WTC11 (cell line): ENCODE measurements around the gene SMTN. TPM values are rescaled to one million over a fixed set of nuclear protein-coding genes. Genes with fewer than 3 reads are reported as not detected.
A peak's percentile ranks its signal among the peaks of the same experiment; 100 is the strongest.

Experiments
- ATAC-seq: fragments of 200-7000 bp; cut with Tn5 transposase; 2 replicates; pipeline ENCODE4 v1.10.0; 2021; ENCODE audit warnings: mild to moderate bottlenecking, moderate library complexity
- CTCF ChIA-PET: fragments of 300-600 bp; sonication (Branson Sonifier 250); formaldehyde crosslinking; loops from one replicate; lab custom pipeline; 2021; ENCODE audit warnings: antibody characterized with exemption; lab: Charles Lee
- POLR2A ChIA-PET: fragments of 350-600 bp; sonication (Branson Sonifier 250); formaldehyde crosslinking; loops from one replicate; lab custom pipeline; 2021; ENCODE audit warnings: antibody characterized with exemption; lab: Charles Lee
- DNase-seq: peaks from one replicate; pipeline ENCODE4 v3.0.0; 2021; ENCODE audit warnings: low spot score
- H3K27ac Mint-ChIP-seq: 2 replicates; pipeline ENCODE4 v1.8.0; 2021; ENCODE audit warnings: mixed read lengths
- H3K27me3 Mint-ChIP-seq: 2 replicates; pipeline ENCODE4 v1.8.0; 2021; ENCODE audit warnings: low read depth, mild to moderate bottlenecking, moderate library complexity, mixed read lengths
- H3K36me3 Mint-ChIP-seq: 2 replicates; pipeline ENCODE4 v1.8.0; 2021; ENCODE audit warnings: mixed read lengths
- H3K4me1 Mint-ChIP-seq: 2 replicates; pipeline ENCODE4 v1.8.0; 2022; ENCODE audit warnings: mixed read lengths
- H3K4me3 Mint-ChIP-seq: 2 replicates; pipeline ENCODE4 v1.8.0; 2021; ENCODE audit warnings: mild to moderate bottlenecking, moderate library complexity, mixed read lengths
- H3K9me3 Mint-ChIP-seq: 2 replicates; pipeline ENCODE4 v1.8.0; 2021; ENCODE audit warnings: mixed read lengths
- CREM ChIP-seq: sonication (generic); formaldehyde crosslinking; IDR thresholded peaks from 2 replicates; pipeline ENCODE4 v1.8.1; 2022; ENCODE audit warnings: mild to moderate bottlenecking, missing genetic modification reagents, moderate library complexity
- ESRRA ChIP-seq: sonication (generic); formaldehyde crosslinking; IDR thresholded peaks from 2 replicates; pipeline ENCODE4 v1.8.1; 2022; ENCODE audit warnings: mild to moderate bottlenecking, missing genetic modification reagents, borderline replicate concordance
- ETV6 ChIP-seq: sonication (generic); formaldehyde crosslinking; IDR thresholded peaks from 2 replicates; pipeline ENCODE4 v1.8.1; 2022; ENCODE audit warnings: mild to moderate bottlenecking, missing genetic modification reagents
- FOXK1 ChIP-seq: sonication (generic); formaldehyde crosslinking; IDR thresholded peaks from 2 replicates; pipeline ENCODE4 v1.8.0; 2022; ENCODE audit warnings: mild to moderate bottlenecking, moderate library complexity, missing genetic modification reagents
- GABPB1 ChIP-seq: sonication (generic); formaldehyde crosslinking; IDR thresholded peaks from 2 replicates; pipeline ENCODE4 v1.8.1; 2023; ENCODE audit warnings: mild to moderate bottlenecking, missing genetic modification reagents
- MYBL2 ChIP-seq: sonication (generic); formaldehyde crosslinking; IDR thresholded peaks from 2 replicates; pipeline ENCODE4 v1.8.1; 2023; ENCODE audit warnings: mild to moderate bottlenecking, moderate library complexity, missing genetic modification reagents
- NFATC4 ChIP-seq: fragments of 250-450 bp; sonication (Bioruptor Pico); IDR thresholded peaks from 2 replicates; pipeline ENCODE4 v1.9.0; 2021; ENCODE audit warnings: mild to moderate bottlenecking
- NFE2L1 ChIP-seq: sonication (generic); formaldehyde crosslinking; IDR thresholded peaks from 2 replicates; pipeline ENCODE4 v1.8.1; 2023; ENCODE audit warnings: missing genetic modification reagents
- NR1H2 ChIP-seq: sonication (generic); formaldehyde crosslinking; IDR thresholded peaks from 2 replicates; pipeline ENCODE4 v1.9.0; 2021; ENCODE audit warnings: mild to moderate bottlenecking, moderate library complexity, missing genetic modification reagents
- NR2C2 ChIP-seq: sonication (generic); formaldehyde crosslinking; IDR thresholded peaks from 2 replicates; pipeline ENCODE4 v1.8.0; 2022; ENCODE audit warnings: mild to moderate bottlenecking, missing genetic modification reagents
- SP1 ChIP-seq: sonication (generic); formaldehyde crosslinking; conservative IDR thresholded peaks from 2 replicates; pipeline ENCODE4 v1.8.1; 2022; ENCODE audit warnings: missing genetic modification reagents
- TP53 ChIP-seq: sonication (generic); formaldehyde crosslinking; IDR thresholded peaks from 2 replicates; pipeline ENCODE4 v1.8.1; 2023; ENCODE audit warnings: mild to moderate bottlenecking, missing genetic modification reagents
- ZNF121 ChIP-seq: sonication (generic); formaldehyde crosslinking; IDR thresholded peaks from 2 replicates; pipeline ENCODE4 v1.8.0; 2023; ENCODE audit warnings: missing genetic modification reagents
- ZNF423 ChIP-seq: fragments of 250-450 bp; sonication (Bioruptor Pico); IDR thresholded peaks from 2 replicates; pipeline ENCODE4 v2.1.2; 2022; ENCODE audit warnings: mild to moderate bottlenecking, moderate library complexity
- total RNA-seq: library from RNA; stranded (reverse); gene quantifications from 3 replicates; pipeline ENCODE4 v1.2.3, GENCODE V29; 2021
- TF ChIP-seq, protein P1 (sequence below): fragments of 250-450 bp; sonication (Bioruptor Pico); conservative IDR thresholded peaks from 2 replicates; pipeline ENCODE4 v1.9.0; 2021; ENCODE audit warnings: mild to moderate bottlenecking
- TF ChIP-seq, protein P2 (sequence below): fragments of 200-600 bp; IDR thresholded peaks from 2 replicates; pipeline ENCODE4 v1.8.0; 2022; ENCODE audit warnings: antibody characterized with exemption
- TF ChIP-seq, protein P3 (sequence below): sonication (generic); formaldehyde crosslinking; IDR thresholded peaks from 2 replicates; pipeline ENCODE4 v1.8.0; 2023; ENCODE audit warnings: missing genetic modification reagents
- TF ChIP-seq, protein P4 (sequence below): sonication (generic); formaldehyde crosslinking; IDR thresholded peaks from 2 replicates; pipeline ENCODE4 v1.8.0; 2022; ENCODE audit warnings: mild to moderate bottlenecking, missing genetic modification reagents
- TF ChIP-seq, protein P5 (sequence below): fragments of 250-450 bp; sonication (Bioruptor Pico); IDR thresholded peaks from 2 replicates; pipeline ENCODE4 v1.9.0; 2021; ENCODE audit warnings: mild to moderate bottlenecking
- TF ChIP-seq, protein P6 (sequence below): sonication (generic); formaldehyde crosslinking; IDR thresholded peaks from 2 replicates; pipeline ENCODE4 v1.8.1; 2023; ENCODE audit warnings: mild to moderate bottlenecking, moderate library complexity, missing genetic modification reagents
- TF ChIP-seq, protein P7 (sequence below): sonication (generic); formaldehyde crosslinking; IDR thresholded peaks from 2 replicates; pipeline ENCODE4 v1.8.1; 2022; ENCODE audit warnings: mild to moderate bottlenecking, moderate library complexity, missing genetic modification reagents
- TF ChIP-seq, protein P8 (sequence below): fragments of 250-450 bp; sonication (Bioruptor Pico); IDR thresholded peaks from 2 replicates; pipeline ENCODE4 v2.1.2; 2022; ENCODE audit warnings: mild to moderate bottlenecking, moderate library complexity
- TF ChIP-seq, protein P9 (sequence below): sonication (generic); formaldehyde crosslinking; IDR thresholded peaks from 2 replicates; pipeline ENCODE4 v1.8.0; 2023; ENCODE audit warnings: missing genetic modification reagents, mild to moderate bottlenecking, borderline replicate concordance

SMTN gene
- total RNA-seq, 1 experiment from 2014 or later, result 34.5 TPM

DNA sequence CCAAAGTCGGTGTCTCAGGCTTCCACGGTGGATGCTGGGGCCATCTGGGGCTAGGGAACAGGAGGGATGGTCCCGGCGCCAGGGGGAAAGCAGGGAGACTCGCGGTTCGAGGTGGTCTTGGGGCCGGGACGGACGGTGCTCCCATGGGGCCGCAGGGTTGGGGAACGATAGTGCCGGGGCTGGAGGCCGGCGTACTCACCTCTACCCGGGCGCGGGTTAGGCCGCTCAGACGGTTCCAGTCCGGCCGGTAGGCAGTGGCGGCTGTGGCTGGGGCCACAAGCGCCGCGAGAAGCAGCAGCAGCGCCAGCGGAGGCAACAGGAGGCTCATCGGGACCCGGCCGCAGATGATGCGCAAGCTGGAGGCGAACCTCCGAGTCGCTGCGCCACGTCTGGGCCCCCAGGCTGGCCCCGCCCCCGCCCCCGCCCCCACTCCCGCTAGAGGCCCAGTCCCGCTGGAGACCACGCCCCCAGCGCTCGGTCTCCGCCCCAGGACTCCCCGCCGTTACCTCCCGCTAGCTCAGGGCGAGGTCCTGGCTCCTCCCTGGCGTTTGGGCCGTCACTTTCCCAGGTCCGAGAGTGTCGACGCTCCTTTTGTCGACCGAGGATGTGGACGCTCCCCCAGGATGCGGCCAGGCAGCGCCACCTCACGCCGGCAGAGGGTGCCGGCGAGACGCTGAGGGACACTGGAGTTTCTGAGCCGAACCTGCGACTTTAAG is 26.2 kb downstream of the SMTN start, which contains the start of gene SELENOM:
Gene SELENOM (minus strand): TSS at position 391 of the 716 bp plus-strand sequence. CDS start 63 bp downstream, at position 328.
- Mint-ChIP-seq H3K36me3 (no peaks in the 10 kb centered on the region), H3K9me3 (0 out of 2 replicates have a peak, but pooled peaks cover under 1% of the 10 kb centered on the region), H3K27me3 (peaks cover 49% of the 10 kb centered on the region), H3K27ac (peak within 1 kb of the TSS; percentile 19; the same call in 1 of the 2 replicates), H3K4me3 (peak within 1 kb of the TSS; percentile 74), H3K4me1 (peaks cover 18% of the 10 kb centered on the region)
- CTCF ChIA-PET, result interaction anchor here (0.6 to 9.1 kb wide), 32 partner anchors 8 to 344 kb away, joined by 3 to 363 read pairs (median 6); partner anchors contain the start of genes INPP5J, LIMK2, MORC2 and PIK3IP1
- POLR2A ChIA-PET, result interaction anchor here (1.0 to 1.6 kb wide), 5 partner anchors 9 to 33 kb away, joined by 4 to 9 read pairs (median 5); partner anchors contain the start of genes PLA2G3 and SMTN
- DNase-seq, result peak; percentile 95
- peak; percentile 85 for ATAC-seq
- no peak for TF ChIP-seq ZNF121 (CRISPR knock-in tag)
- TF ChIP-seq NFE2L1 (CRISPR knock-in tag), result no peak
- TF ChIP-seq NFATC4 (CRISPR knock-in tag), result no peak
- 0 out of 2 replicates have a peak, but pooled peaks have one; percentile 37 for TF ChIP-seq FOXK1
- no peak for TF ChIP-seq CREM (CRISPR knock-in tag)
- no peak for TF ChIP-seq MYBL2 (CRISPR knock-in tag)
- no peak for TF ChIP-seq NR1H2 (CRISPR knock-in tag)
- TF ChIP-seq, protein P1, sequence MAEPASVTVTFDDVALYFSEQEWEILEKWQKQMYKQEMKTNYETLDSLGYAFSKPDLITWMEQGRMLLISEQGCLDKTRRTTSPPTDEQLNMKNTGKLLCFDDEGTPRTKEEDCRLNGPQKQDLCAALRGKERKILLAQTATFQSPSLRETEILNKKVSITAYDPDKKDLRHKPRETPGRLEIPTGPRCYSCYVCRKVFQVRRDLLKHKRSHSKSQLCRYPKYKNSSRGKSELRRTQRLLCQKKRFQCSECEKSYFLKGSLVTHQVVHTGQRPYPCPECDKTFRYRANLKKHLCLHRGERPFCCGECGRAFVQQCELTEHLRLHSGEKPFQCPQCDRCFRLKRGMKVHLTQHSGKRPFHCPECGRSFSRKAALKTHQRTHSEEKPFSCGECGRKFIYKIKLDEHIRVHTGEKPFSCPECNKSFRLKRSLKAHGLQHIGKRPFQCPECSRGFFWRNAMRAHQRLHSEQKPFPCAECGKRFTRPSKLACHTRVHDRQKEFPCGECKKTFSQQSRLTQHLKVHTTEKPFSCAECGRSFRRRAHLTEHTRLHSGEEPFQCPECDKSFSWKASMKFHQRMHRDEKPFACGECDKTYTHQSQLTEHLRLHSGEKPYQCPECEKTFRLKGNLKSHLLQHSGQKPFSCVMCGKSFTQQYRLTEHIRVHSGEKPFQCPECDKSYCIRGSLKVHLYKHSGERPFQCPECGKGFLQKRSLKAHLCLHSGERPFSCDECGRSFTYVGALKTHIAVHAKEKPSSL, result no peak
- TF ChIP-seq, protein P2, sequence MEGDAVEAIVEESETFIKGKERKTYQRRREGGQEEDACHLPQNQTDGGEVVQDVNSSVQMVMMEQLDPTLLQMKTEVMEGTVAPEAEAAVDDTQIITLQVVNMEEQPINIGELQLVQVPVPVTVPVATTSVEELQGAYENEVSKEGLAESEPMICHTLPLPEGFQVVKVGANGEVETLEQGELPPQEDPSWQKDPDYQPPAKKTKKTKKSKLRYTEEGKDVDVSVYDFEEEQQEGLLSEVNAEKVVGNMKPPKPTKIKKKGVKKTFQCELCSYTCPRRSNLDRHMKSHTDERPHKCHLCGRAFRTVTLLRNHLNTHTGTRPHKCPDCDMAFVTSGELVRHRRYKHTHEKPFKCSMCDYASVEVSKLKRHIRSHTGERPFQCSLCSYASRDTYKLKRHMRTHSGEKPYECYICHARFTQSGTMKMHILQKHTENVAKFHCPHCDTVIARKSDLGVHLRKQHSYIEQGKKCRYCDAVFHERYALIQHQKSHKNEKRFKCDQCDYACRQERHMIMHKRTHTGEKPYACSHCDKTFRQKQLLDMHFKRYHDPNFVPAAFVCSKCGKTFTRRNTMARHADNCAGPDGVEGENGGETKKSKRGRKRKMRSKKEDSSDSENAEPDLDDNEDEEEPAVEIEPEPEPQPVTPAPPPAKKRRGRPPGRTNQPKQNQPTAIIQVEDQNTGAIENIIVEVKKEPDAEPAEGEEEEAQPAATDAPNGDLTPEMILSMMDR, result peak; percentile 46
- TF ChIP-seq, protein P3, sequence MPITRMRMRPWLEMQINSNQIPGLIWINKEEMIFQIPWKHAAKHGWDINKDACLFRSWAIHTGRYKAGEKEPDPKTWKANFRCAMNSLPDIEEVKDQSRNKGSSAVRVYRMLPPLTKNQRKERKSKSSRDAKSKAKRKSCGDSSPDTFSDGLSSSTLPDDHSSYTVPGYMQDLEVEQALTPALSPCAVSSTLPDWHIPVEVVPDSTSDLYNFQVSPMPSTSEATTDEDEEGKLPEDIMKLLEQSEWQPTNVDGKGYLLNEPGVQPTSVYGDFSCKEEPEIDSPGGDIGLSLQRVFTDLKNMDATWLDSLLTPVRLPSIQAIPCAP, result no peak
- TF ChIP-seq, protein P4, sequence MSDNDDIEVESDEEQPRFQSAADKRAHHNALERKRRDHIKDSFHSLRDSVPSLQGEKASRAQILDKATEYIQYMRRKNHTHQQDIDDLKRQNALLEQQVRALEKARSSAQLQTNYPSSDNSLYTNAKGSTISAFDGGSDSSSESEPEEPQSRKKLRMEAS, result peak; percentile 25; the same call in 1 of the 2 replicates
- peak; percentile 96 for TF ChIP-seq ZNF423 (CRISPR knock-in tag)
- 0 out of 2 replicates have a peak, but pooled peaks have one; percentile 1 for TF ChIP-seq GABPB1 (CRISPR knock-in tag)
- TF ChIP-seq ESRRA (CRISPR knock-in tag), result no peak
- TF ChIP-seq, protein P5, sequence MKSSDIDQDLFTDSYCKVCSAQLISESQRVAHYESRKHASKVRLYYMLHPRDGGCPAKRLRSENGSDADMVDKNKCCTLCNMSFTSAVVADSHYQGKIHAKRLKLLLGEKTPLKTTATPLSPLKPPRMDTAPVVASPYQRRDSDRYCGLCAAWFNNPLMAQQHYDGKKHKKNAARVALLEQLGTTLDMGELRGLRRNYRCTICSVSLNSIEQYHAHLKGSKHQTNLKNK (CRISPR knock-in tag), result no peak
- TF ChIP-seq, protein P6, sequence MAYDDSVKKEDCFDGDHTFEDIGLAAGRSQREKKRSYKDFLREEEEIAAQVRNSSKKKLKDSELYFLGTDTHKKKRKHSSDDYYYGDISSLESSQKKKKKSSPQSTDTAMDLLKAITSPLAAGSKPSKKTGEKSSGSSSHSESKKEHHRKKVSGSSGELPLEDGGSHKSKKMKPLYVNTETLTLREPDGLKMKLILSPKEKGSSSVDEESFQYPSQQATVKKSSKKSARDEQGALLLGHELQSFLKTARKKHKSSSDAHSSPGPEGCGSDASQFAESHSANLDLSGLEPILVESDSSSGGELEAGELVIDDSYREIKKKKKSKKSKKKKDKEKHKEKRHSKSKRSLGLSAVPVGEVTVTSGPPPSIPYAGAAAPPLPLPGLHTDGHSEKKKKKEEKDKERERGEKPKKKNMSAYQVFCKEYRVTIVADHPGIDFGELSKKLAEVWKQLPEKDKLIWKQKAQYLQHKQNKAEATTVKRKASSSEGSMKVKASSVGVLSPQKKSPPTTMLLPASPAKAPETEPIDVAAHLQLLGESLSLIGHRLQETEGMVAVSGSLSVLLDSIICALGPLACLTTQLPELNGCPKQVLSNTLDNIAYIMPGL, result 0 out of 2 replicates have a peak, but pooled peaks have one; percentile 47
- peak; percentile 91 for TF ChIP-seq SP1
- TF ChIP-seq NR2C2 (CRISPR knock-in tag), result no peak
- TF ChIP-seq, protein P7, sequence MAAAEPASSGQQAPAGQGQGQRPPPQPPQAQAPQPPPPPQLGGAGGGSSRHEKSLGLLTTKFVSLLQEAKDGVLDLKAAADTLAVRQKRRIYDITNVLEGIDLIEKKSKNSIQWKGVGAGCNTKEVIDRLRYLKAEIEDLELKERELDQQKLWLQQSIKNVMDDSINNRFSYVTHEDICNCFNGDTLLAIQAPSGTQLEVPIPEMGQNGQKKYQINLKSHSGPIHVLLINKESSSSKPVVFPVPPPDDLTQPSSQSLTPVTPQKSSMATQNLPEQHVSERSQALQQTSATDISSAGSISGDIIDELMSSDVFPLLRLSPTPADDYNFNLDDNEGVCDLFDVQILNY (CRISPR knock-in tag), result no peak
- TF ChIP-seq, protein P8, sequence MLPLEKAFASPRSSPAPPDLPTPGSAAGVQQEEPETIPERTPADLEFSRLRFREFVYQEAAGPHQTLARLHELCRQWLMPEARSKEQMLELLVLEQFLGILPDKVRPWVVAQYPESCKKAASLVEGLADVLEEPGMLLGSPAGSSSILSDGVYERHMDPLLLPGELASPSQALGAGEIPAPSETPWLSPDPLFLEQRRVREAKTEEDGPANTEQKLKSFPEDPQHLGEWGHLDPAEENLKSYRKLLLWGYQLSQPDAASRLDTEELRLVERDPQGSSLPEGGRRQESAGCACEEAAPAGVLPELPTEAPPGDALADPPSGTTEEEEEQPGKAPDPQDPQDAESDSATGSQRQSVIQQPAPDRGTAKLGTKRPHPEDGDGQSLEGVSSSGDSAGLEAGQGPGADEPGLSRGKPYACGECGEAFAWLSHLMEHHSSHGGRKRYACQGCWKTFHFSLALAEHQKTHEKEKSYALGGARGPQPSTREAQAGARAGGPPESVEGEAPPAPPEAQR (CRISPR knock-in tag), result no peak
- 0 out of 2 replicates have a peak, but pooled peaks have one; percentile 24 for TF ChIP-seq TP53 (CRISPR knock-in tag)
- TF ChIP-seq, protein P9, sequence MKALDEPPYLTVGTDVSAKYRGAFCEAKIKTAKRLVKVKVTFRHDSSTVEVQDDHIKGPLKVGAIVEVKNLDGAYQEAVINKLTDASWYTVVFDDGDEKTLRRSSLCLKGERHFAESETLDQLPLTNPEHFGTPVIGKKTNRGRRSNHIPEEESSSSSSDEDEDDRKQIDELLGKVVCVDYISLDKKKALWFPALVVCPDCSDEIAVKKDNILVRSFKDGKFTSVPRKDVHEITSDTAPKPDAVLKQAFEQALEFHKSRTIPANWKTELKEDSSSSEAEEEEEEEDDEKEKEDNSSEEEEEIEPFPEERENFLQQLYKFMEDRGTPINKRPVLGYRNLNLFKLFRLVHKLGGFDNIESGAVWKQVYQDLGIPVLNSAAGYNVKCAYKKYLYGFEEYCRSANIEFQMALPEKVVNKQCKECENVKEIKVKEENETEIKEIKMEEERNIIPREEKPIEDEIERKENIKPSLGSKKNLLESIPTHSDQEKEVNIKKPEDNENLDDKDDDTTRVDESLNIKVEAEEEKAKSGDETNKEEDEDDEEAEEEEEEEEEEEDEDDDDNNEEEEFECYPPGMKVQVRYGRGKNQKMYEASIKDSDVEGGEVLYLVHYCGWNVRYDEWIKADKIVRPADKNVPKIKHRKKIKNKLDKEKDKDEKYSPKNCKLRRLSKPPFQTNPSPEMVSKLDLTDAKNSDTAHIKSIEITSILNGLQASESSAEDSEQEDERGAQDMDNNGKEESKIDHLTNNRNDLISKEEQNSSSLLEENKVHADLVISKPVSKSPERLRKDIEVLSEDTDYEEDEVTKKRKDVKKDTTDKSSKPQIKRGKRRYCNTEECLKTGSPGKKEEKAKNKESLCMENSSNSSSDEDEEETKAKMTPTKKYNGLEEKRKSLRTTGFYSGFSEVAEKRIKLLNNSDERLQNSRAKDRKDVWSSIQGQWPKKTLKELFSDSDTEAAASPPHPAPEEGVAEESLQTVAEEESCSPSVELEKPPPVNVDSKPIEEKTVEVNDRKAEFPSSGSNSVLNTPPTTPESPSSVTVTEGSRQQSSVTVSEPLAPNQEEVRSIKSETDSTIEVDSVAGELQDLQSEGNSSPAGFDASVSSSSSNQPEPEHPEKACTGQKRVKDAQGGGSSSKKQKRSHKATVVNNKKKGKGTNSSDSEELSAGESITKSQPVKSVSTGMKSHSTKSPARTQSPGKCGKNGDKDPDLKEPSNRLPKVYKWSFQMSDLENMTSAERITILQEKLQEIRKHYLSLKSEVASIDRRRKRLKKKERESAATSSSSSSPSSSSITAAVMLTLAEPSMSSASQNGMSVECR (CRISPR knock-in tag), result no peak
- TF ChIP-seq ETV6 (CRISPR knock-in tag), result 0 out of 2 replicates have a peak, but pooled peaks have one; percentile 31
